Stimulated activated CD4-positive, alpha-beta T cell treated with anti-CD3 and anti-CD28 coated beads, TNF-alpha, amount 100 ng/mL, for 1 hour (primary cell): ENCODE data around the gene WSCD2.

Experiments used
- DNase-seq, 3 donors: peaks; one replicate each; pipeline ENCODE4 v3.0.0-alpha.2; 2020; ENCODE audit warnings: low read depth in 3 of 3, low spot score in 1 of 3

Gene WSCD2

GRCh38 chr12:108260039-108260438, 131.0 kb downstream of the WSCD2 start:
- no peak for DNase-seq

GRCh38 chr12:108260969-108261368, 131.9 kb downstream of the WSCD2 start:
- DNase-seq: no peak

- no peak for DNase-seq
Measured at GRCh38 chr12:108265505-108265904, 136.4 kb downstream of the WSCD2 start.

DNA sequence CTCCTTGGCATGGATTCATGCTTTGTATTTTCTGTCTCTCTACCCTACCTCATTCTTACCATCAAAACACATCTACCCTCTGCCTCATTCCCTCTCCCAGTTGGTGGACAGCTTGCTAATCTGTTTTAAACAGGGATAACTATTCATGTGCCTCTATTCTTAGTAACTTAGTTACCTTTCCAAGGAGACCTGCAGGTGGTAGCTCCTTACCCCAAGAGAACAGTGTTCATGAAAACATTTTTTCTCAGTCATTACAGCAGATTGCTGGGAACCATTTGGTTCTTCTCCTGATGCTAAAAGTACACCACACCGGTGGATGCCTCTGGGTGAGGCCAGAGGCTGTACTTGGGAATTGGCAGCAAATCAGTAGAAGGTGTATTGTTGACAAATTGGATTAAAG, 137.0 kb downstream of the WSCD2 start:
- DNase-seq: no peak

- DNase-seq: no peak
Measured at GRCh38 chr12:108267450-108267849, 138.4 kb downstream of the WSCD2 start.

DNA sequence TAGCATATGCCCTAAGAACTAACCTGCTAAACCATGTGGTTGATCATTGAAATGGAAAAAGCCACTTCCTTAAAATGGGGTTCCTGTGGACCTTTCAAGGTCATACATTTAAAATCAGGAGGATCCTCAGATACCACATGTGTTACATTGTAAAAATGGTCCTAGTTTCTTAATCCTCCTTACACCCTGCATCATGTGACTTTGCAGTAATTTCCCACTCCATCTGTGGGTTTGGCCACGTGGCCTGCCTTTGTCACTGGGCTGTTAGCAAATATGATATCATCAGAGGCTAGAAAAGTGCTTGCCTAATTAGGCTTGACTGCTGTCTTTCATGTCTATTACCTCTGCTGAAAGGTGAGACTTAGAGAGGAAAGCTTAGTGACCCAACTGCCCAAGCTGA, 139.3 kb downstream of the WSCD2 start:
- DNase-seq: no peak

- no peak for DNase-seq
Measured at GRCh38 chr12:108269224-108269623, 140.1 kb downstream of the WSCD2 start.

- DNase-seq: no peak
Measured at GRCh38 chr12:108270035-108270848, 141.2 kb downstream of the WSCD2 start.

- no peak for DNase-seq
Measured at GRCh38 chr12:108270849-108271143, 141.7 kb downstream of the WSCD2 start.

GRCh38 chr12:108271951-108272872, 143.1 kb downstream of the WSCD2 start:
- DNase-seq: no peak

GRCh38 chr12:108273217-108273616, 144.1 kb downstream of the WSCD2 start:
- DNase-seq: no peak

DNA sequence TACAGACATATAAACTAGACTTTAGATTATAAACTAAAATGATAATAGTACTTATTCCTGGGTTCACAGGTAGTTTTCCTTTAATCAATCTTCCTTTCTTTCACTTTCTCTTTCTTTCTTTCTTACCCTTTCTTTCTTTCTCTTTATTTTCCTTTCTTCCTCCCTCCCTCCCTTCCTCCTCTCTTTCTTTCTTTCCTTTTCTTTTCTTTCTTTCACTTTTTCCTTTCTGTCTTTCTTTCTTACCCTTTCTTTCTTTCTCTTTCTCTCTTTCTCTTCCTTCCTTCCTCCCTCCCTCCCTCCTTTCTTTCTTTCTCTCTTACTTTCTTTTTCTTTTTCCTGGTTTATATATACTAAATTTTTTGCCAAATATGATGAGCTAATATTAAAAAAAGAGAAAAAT, 148.5 kb downstream of the WSCD2 start:
- no peak for DNase-seq

GRCh38 chr12:108282160-108282559, 153.1 kb downstream of the WSCD2 start:
- no peak for DNase-seq

DNA sequence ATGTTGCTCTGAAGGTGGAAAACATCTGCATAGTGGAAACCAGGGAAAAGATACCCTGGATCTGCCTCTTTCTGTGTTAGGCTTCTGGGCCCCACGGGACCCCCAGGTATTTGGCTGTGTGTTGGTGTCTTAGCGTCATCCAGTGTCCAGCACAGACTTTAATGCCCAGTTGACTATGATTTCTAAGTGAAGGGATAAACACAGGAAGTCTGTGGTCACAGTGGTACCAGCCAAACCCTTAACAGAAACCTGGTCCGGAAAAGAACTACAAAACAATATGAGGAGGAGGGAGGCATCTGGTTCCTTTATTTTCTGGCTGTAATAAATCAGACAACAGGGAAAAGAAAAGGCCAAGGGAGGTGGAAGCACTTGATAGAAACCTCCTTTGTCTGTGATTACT, 153.6 kb downstream of the WSCD2 start:
- no peak for DNase-seq

DNA sequence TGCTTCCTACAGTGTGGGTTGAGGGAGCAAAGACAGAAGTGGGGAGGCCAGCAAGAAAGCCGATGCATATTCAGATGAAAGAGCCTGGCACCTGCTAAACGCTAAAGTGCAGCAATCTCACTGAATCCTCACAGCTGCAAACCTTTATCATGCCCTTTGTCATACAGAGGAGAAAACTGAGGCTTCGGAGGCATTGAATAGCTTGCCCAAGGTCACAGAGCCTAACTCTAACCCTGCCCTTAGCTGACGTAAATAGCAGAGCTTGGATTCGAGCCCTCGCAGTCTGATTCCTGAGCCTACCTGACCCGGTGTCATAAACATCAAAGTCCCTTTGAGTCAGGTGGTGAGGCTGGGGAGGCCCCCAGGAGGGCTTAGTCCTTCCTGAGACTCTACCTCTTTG, 155.1 kb downstream of the WSCD2 start:
- no peak for DNase-seq

- no peak for DNase-seq
Measured at GRCh38 chr12:108285016-108285415, 155.9 kb downstream of the WSCD2 start.

DNA sequence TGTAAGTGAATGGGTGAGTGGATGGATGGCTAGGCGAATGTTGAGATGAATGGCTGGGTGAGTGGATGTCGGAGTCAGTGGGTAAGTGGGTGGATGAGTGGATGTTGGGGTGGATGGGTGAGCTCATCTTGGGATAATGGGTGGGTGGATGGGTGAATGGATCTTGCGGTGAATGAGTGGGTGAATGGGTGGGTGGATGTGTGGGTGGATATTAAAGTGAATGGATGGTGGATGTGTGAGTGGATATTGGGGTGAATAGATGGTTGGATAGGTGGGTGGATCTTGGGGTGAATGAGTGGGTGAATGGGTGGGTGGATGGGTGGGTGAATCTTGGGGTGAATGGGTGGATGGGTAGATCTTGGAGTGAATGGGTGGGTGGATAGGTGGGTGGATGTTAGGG, 158.1 kb downstream of the WSCD2 start:
- DNase-seq: no peak

- DNase-seq: no peak
Measured at GRCh38 chr12:108289350-108290161, 160.5 kb downstream of the WSCD2 start.

- DNase-seq: no peak
Measured at GRCh38 chr12:108295641-108296040, 166.6 kb downstream of the WSCD2 start.

- DNase-seq: no peak
Measured at GRCh38 chr12:108296945-108297344, 167.9 kb downstream of the WSCD2 start.

- no peak for DNase-seq
Measured at GRCh38 chr12:108297424-108297823, 168.3 kb downstream of the WSCD2 start.
